ENCODE data around the gene SBSN. TPM values are rescaled to one million over a fixed set of nuclear protein-coding genes. Genes with fewer than 3 reads are reported as not detected.

The SBSN gene, protein sequence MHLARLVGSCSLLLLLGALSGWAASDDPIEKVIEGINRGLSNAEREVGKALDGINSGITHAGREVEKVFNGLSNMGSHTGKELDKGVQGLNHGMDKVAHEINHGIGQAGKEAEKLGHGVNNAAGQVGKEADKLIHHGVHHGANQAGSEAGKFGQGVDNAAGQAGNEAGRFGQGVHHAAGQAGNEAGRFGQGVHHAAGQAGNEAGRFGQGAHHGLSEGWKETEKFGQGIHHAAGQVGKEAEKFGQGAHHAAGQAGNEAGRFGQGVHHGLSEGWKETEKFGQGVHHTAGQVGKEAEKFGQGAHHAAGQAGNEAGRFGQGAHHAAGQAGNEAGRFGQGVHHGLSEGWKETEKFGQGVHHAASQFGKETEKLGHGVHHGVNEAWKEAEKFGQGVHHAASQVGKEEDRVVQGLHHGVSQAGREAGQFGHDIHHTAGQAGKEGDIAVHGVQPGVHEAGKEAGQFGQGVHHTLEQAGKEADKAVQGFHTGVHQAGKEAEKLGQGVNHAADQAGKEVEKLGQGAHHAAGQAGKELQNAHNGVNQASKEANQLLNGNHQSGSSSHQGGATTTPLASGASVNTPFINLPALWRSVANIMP
- not detected for total RNA-seq
- long read RNA-seq = 0 reads

DNA sequence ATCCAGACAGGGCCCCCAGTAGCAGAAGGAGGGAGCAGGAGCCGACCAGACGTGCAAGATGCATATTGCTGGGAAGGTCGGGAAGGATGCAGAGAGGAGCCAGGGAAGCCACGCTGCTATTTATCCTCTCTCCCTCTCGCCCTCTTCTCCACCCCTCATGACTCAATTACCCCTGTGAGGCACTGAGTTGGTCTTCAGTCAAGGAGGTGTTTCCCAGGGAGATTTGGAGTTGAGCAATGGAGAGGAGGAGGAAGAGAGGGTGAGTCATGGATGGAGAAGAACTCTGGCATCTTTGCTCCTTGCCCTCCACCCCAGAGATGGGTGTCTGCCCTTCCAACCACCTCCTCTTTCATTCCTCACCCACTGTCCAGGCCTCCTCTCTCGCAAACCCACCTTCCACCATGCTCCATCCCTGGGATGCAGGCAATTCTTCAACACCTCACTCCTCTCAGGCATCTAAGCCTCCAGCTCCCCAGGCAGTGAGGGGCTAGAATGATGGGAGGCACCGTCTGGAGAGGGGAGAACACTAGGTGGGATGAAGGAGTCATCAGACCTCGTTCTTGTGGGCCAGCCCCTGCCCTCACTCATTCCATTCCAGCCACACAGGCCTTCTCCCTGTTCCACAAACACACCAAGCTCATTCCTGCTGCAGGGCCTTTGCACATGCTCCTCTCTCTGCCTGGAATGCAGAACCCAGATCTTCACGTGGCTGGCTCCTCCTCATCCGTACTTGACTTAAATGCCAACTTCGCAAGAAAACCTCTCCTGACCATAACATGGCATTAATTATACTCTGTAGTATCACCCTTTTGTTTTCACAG lies at the start of gene SBSN:
Gene SBSN (minus strand): TSS at position 94 of the 821 bp plus-strand sequence. CDS start 30 bp downstream, at position 64.
- no peaks in the 10 kb centered on the region for H3K36me3 ChIP-seq
- no peak for DNase-seq
- no peak within 1 kb of the TSS for H3K4me3 ChIP-seq
- TF ChIP-seq CTCF (IDR thresholded peaks at IDR 0.05; ENCODE audit: borderline replicate concordance) = no peak
- H3K27me3 ChIP-seq (ENCODE audit: low read depth) = peaks cover 100% of the 10 kb centered on the region
- H3K27ac ChIP-seq (replicated peaks) = no peak within 1 kb of the TSS
- no peaks in the 10 kb centered on the region for H3K9me3 ChIP-seq (replicated peaks)
- intact Hi-C loops (cut with micrococcal nuclease) = no loop called here
- H3K4me1 ChIP-seq = peaks cover 3% of the 10 kb centered on the region

DNA sequence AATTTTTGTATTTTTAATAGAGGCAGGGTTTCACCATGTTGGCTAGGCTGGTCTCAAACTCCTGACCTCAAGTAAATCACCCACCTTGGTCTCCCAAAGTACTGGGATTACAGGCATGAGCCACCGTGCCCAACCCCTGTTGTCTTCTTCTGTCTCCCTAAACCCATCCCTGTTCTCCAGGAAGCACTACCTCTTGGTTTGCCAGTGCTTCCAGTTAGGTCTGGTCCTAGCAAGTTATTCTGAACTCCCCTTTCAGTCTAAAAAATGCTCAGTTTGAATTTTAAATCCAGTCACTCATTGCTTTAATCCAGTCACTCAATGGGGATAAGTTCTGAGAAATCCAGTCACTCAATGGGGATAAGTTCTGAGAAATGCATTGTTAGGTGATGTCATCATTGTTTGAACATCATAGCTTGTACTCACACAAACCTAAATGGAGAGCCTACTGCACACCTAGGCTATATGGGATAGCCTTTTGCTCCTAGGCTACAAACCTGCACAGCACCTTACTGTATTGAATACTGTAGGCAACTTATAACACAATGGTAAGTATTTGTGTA lies 43.4 kb upstream of the SBSN start:
- Histone ChIP-seq H3K27me3 (ENCODE audit: low read depth) (peaks cover 34% of the 10 kb centered on the region), H3K9me3 (replicated peaks) (peaks cover 20% of the 10 kb centered on the region), H3K36me3 (no peaks in the 10 kb centered on the region), H3K4me3 (no peak overlapping the region), H3K4me1 (no peaks in the 10 kb centered on the region), H3K27ac (replicated peaks) (no peak overlapping the region)
- intact Hi-C loops (cut with micrococcal nuclease) = no loop called here
- no peak for TF ChIP-seq CTCF (IDR thresholded peaks at IDR 0.05; ENCODE audit: borderline replicate concordance)
- no peak for DNase-seq

DNA sequence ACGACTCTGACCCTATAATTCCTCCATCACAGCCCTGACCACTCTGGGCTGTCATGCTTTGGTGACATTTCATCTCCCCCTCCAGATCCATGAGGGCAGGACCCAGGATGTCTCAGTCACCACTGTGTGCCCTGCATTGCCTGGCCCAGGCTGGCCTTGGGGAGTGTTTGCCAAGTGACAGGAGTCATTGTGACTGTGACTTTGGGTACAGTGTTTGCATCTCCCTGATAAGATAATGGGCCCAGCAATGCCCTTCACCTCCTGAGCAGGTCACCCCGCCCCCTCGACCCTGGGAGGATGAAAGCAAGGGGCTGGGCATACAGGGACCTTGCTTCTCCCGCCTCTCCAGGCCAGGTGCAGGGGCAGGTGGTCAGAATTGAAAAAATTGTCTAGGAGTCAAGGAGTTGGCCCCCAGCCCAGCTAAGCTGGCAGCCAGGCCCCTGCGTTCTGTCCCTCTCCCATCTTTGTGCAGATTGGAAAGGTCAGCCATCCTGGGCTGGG lies 41.2 kb upstream of the SBSN start:
- Histone ChIP-seq H3K27me3 (ENCODE audit: low read depth) (peaks cover 39% of the 10 kb centered on the region), H3K4me1 (no peaks in the 10 kb centered on the region), H3K4me3 (no peak overlapping the region), H3K36me3 (no peaks in the 10 kb centered on the region), H3K9me3 (replicated peaks) (no peaks in the 10 kb centered on the region), H3K27ac (replicated peaks) (no peak overlapping the region)
- no peak for TF ChIP-seq CTCF (IDR thresholded peaks at IDR 0.05; ENCODE audit: borderline replicate concordance)
- no peak for DNase-seq
- intact Hi-C loops (cut with micrococcal nuclease) = no loop called here

DNA sequence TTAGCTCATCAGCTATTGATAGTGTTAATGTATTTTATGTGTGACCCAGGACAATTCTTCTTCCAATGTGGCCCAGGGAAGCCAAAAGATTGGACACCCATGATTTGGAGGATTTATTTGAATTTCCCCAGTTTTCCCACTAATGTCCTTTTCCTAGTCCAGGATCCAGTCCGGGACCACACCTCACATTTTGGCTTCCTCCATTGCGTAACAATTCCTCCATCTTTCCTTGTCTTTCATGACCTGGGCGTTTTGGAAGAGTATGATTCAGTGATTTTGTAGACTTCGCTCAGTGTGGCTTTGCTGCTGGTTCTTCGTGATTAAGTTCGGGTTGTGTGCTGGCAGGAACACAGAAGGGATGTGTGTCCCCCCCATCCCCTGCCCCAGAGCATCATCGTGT lies 38.6 kb upstream of the SBSN start:
- H3K9me3 ChIP-seq (replicated peaks) = no peaks in the 10 kb centered on the region
- TF ChIP-seq CTCF (IDR thresholded peaks at IDR 0.05; ENCODE audit: borderline replicate concordance) = no peak
- no peaks in the 10 kb centered on the region for H3K36me3 ChIP-seq
- H3K4me3 ChIP-seq = no peak overlapping the region
- no peak for DNase-seq
- H3K27me3 ChIP-seq (ENCODE audit: low read depth) = peaks cover 63% of the 10 kb centered on the region
- intact Hi-C loops (cut with micrococcal nuclease) = no loop called here
- H3K4me1 ChIP-seq = no peaks in the 10 kb centered on the region
- no peak overlapping the region for H3K27ac ChIP-seq (replicated peaks)
